Measurements from ENCODE around the gene ARHGAP6.

DNA sequence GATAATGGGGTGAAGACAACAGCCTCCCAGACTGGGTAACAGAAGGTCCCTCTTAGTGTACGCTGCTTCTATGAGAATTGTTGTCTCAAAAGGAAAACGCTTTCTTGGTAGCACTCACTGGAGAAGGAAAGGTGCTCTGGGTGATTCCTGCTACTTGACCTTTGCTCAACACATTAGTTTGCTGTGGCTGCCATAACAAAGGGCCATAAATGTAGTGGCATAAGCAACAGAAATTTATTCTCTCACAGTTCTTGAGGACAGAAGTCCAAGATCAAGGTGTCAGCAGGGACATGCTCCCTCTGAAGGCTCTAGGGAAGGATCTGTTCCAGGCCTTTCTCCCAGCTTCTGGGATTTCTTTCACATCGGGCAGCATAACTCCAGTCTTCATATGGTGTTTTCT, 535.6 kb downstream of the ARHGAP6 start:
- TF ChIP-seq POLR2A (IDR thresholded peaks at IDR 0.05): no peak
- TF ChIP-seq, protein P1, sequence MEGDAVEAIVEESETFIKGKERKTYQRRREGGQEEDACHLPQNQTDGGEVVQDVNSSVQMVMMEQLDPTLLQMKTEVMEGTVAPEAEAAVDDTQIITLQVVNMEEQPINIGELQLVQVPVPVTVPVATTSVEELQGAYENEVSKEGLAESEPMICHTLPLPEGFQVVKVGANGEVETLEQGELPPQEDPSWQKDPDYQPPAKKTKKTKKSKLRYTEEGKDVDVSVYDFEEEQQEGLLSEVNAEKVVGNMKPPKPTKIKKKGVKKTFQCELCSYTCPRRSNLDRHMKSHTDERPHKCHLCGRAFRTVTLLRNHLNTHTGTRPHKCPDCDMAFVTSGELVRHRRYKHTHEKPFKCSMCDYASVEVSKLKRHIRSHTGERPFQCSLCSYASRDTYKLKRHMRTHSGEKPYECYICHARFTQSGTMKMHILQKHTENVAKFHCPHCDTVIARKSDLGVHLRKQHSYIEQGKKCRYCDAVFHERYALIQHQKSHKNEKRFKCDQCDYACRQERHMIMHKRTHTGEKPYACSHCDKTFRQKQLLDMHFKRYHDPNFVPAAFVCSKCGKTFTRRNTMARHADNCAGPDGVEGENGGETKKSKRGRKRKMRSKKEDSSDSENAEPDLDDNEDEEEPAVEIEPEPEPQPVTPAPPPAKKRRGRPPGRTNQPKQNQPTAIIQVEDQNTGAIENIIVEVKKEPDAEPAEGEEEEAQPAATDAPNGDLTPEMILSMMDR (IDR thresholded peaks at IDR 0.05): no peak

Data from lower leg skin (tissue), 3 donors.